C4-2B (cell line): ENCODE results near the gene TELO2.

ENCODE experiments used
- H3K27ac ChIP-seq: fragments of 450-650 bp; 2 replicates; pipeline ENCODE4 v1.5.1; 2017
- CTCF ChIP-seq: fragments of 450-650 bp; conservative IDR thresholded peaks from 2 replicates; pipeline ENCODE4 v1.5.1; 2017; ENCODE audit warnings: mild to moderate bottlenecking
- ZFX ChIP-seq: fragments of 450-650 bp; IDR thresholded peaks from 2 replicates; pipeline ENCODE4 v1.6.1; 2017

Gene TELO2

DNA sequence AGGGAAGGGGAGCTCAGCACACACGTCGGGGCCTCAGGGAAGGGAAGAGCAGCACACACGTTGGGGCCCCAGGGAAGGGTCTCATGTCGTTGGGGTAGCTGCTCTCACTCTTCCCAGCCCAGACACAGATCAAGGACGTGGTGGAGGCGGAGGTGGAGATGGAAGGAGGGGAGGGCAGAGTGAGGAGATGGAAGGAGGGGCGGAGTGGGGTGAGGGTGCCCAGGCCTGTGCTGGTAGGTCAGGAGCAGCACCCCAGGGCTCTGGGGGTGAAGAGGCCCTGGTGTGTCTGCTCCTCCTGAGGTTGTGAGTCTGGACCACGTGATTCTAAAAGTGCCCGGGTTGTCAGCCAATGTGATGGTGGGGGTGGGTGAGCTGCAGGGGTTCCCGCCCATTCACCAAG is 33.2 kb upstream of the TELO2 start:
- H3K27ac ChIP-seq = no peak overlapping the region
- TF ChIP-seq CTCF (no peak), ZFX (no peak)

- no peak overlapping the region for H3K27ac ChIP-seq
Observed at GRCh38 chr16:1460602-1461138, 32.5 kb upstream of the TELO2 start.

DNA sequence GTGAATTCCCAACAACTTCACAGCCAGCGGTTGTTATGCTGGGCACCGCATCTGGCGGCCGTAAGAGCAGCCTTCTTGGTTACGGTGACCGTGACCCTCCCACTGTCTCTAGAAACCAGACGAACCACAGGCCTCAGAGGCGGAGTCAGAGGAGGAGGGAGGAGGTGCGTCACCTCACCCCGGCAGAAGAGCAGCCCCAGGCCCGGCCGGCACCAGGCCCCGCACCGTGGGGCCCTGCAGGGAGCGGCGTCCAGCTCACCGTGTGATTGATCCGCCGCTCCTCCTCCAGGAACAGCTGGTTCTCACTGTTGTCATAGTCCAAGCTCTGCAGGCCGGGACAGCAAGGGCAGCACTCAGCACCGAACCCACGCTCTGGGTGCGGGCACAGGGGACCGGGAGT is 32.0 kb upstream of the TELO2 start:
- H3K27ac ChIP-seq = no peak overlapping the region
- no peak for TF ChIP-seq ZFX

More at GRCh38 chr16:1460602-1461138, 32.5 kb upstream of the TELO2 start:
- TF ChIP-seq CTCF = no peak

- TF ChIP-seq ZFX (no peak), CTCF (no peak)
- H3K27ac ChIP-seq = no peak overlapping the region
Observed at GRCh38 chr16:1464196-1464893, 28.8 kb upstream of the TELO2 start.

DNA sequence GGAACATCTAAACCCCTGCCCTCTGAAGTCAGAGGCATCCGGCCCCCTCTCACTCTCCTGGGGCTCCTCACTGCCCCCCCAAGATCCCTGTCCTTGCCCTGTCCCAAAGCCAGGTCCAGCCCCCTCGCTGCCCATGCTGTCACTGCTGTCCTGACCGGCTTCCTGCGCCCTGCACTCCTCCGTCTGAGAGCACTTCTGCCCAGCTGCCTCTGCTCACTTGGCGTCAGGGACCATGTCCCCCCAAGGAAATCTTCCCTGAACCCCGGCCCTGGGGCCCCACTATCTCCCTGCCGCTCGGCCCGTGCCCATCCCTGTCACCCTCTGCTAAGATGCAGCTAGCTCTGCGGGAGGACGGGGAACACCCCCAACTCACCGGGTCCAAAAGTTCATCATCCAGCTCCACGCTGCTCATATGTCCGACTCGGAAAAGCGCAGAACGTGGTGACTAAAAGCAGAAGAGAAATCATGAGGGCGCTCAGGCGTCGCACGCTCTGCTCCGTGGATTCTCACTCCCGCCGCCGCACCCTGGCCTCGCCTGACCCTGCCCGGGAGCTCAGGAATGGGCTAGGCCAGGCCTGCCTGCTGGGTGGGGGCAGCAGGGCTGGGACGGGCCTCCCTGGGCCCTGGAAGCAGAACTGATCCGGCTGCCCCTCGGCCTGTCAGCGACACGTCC is 28.1 kb upstream of the TELO2 start:
- H3K27ac ChIP-seq = no peak overlapping the region
- no peak for TF ChIP-seq ZFX
- TF ChIP-seq CTCF = no peak

GRCh38 chr16:1465567-1465915 is 27.6 kb upstream of the TELO2 start:
- no peak for TF ChIP-seq CTCF
- no peak for TF ChIP-seq ZFX
- H3K27ac ChIP-seq = no peak overlapping the region

DNA sequence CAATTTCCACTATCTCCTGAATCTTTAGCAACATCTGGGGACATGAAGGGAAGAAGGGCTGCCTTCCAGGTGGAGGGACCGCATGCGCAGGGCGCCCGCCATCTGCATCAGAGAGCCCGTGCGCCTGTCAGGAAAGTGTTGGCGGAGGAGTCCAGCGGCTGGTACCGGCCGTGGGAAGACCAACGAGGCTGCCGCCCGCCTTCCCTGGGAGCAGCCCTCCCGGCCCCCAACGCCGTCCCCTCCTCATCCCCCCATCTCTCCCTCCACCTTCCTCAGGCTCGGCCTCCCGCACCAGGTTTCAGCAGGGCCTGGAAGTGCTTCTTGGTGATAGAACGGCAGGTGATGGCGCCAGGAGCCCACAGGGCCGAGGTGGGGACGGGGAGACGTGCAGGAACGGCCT is 27.1 kb upstream of the TELO2 start:
- TF ChIP-seq CTCF (no peak), ZFX (no peak)
- no peak overlapping the region for H3K27ac ChIP-seq
